ENCODE data around the gene CHORDC1.
"Not testable (repeated sequence)": the region's sequence is repeated elsewhere in the genome, so short reads cannot be mapped to it uniquely, and the experiment has no call there.

CHORDC1 gene

DNA sequence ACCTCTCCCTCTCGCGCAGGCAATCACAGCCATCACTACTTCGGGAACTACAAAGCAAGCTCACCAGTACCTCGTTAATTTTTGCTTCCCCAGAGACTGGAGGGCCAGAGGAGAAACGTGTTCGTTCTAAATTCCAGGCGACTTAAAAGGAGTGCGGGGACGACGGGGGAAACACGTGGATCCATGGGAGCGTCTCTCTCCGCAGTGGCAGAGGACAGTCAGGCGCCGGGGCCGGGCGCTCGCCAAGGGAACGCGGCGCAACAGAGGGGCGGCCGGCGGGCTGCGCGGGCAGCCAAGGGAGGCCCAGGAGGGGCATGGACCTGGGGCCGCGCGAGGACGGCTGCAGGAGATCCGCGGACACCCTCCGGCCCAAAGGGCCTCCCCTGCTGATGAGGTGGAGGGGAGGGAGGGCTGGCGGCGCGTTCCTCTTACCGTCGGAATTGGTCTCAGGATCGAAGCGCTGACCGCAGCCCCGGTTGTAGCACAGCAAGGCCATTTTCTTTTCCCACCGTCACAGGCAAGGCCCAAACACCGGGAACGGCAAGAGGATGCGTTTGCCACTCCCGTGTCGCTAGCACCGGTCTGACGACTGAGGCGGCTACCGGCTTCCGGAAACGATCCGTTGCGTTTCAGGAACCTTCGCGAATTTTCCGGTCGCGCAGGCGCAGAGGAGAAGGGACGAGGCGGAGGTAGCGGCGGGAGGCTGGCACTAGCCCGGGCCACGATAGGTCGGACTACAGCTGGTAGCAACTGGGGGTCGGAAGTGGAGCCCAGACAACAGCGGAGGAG, at the start of gene CHORDC1:
TSS of gene CHORDC1 (minus strand) at position 591 of the 789 bp plus-strand sequence. CDS start at position 496, 95 bp downstream.
- peak within 1 kb of the TSS; percentile 98 for H3K4me3 Mint-ChIP-seq
- no peaks in the 10 kb centered on the region for H3K27me3 Mint-ChIP-seq (ENCODE audit: low read depth)
- H3K9me3 Mint-ChIP-seq = no peaks in the 10 kb centered on the region
- peaks cover 42% of the 10 kb centered on the region for H3K4me1 Mint-ChIP-seq (ENCODE audit: low read depth)
- H3K27ac Mint-ChIP-seq = peak within 1 kb of the TSS; percentile 95
- peaks cover 15% of the 10 kb centered on the region for H3K36me3 Mint-ChIP-seq (ENCODE audit: low read depth)

DNA sequence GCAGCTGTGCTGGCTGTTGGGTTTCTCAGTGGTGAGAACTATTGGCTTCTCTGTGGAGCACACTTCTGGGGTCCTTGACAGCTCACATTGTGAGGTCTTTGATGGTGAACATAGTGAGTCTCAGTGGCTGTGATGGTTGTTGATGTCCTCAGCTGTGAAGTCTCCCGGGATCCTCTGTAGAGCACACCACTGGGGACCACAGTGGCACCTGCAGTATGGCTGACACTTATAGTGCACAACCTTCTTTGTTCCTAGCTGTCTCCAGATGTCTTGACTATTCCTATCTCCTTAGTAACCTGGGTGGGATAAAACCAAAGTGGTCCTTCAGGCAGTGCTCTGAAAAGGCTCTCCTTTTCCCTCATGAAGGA, 34.3 kb upstream of the CHORDC1 start:
- H3K36me3 Mint-ChIP-seq (ENCODE audit: low read depth) = no peaks in the 10 kb centered on the region
- no peaks in the 10 kb centered on the region for H3K27me3 Mint-ChIP-seq (ENCODE audit: low read depth)
- no peaks in the 10 kb centered on the region for H3K4me1 Mint-ChIP-seq (ENCODE audit: low read depth)
- H3K27ac Mint-ChIP-seq = no peak overlapping the region
- no peak overlapping the region for H3K4me3 Mint-ChIP-seq
- no peaks in the 10 kb centered on the region for H3K9me3 Mint-ChIP-seq

DNA sequence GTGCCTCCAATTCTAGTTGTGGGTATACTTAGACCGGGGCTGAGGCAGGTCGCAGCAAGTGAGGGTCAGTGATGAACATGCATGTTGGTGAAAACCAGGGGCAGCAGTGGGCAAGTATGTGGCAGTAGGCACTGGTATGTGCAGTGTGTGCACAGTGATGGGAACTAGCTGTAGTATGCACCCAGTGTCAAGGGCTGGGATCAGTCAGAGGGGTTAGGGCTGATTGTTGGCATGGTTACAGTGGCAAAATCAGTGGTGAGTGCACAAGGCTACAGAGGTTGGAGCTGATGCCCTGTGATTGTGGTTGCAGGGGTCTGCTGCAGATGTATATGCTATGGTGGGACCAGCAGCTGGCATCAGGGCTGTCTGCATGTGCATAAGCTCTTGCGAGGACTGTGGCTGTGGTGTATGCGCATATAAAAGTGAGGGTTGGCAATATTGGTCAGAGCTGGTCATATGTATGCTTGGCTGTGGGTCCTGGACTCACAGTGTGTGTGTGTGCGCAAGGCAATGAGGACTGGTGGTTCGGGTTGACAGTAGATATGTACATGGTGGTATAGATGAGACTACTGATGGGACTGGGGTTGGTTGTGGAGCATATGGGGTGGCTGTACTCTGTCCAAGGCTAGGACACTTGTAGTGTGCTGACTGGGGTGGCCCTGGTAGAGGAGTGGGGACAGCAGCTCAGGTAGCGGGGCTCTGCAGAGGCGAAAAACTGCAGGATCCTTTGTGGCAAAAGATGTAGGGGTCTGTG, 33.7 kb upstream of the CHORDC1 start:
- Mint-ChIP-seq H3K27ac (no peak overlapping the region), H3K4me1 (ENCODE audit: low read depth) (no peaks in the 10 kb centered on the region), H3K9me3 (no peaks in the 10 kb centered on the region), H3K27me3 (ENCODE audit: low read depth) (no peaks in the 10 kb centered on the region), H3K4me3 (no peak overlapping the region), H3K36me3 (ENCODE audit: low read depth) (no peaks in the 10 kb centered on the region)

DNA sequence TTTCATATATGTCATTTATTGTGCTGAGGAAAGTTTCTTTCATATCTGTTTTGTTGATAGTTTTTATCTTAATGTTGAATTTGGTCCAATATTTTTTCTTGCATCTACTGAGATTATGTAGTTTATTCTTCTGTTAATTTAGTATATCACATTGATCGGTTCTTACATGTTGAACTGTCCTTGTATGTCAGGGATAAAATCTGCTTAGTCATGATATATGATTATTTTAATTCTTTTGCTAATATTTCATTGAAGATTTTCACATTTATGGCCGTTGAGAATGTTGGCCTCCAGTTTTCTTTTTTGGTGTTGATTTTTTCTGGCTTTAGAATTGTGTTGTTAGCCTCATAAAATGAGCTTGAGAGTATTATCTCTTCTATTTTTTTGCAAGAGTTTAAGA, 31.2 kb upstream of the CHORDC1 start:
- no peak overlapping the region for H3K27ac Mint-ChIP-seq
- H3K36me3 Mint-ChIP-seq (ENCODE audit: low read depth) = no peaks in the 10 kb centered on the region
- H3K9me3 Mint-ChIP-seq = no peaks in the 10 kb centered on the region
- H3K4me1 Mint-ChIP-seq (ENCODE audit: low read depth) = peaks cover 3% of the 10 kb centered on the region
- H3K4me3 Mint-ChIP-seq = no peak overlapping the region
- H3K27me3 Mint-ChIP-seq (ENCODE audit: low read depth) = no peaks in the 10 kb centered on the region

DNA sequence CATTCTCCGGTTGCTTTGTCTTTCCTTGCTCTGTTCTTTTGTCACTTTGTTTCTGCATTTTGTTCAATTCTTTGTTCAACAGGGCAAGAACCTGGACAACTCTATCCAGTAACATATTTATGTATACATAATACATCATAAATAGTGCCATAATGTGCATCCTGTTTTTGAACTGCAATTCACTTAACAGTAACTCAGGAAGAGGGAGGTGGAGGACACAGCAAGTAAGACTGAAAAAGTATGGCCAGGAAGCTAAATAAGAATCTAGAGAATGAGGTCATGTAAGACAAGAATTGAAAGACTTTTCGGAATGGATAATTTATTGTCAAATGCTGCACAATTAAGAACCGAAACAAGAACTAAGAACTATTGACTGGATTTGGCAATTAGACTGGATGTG, 29.2 kb upstream of the CHORDC1 start:
- H3K27ac Mint-ChIP-seq = no peak overlapping the region

DNA sequence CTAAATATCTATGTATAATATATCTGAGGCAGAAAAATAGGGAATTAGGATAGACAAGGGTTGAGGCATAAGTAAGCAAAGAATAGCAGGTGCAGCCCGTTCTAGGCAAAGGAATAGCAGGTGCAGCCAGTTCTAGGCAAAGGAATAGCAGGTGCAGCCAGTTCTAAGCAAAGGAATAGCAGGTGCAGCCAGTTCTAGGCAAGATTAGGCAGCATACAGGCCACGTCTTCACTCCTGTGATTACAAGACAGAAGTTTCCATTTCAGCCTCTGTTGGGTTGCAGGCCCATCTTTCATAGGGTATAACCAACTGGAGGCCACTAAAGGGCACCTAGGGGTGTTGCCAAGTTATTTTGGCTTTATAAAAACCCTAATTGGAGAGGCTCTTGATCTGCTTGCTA, 28.8 kb upstream of the CHORDC1 start:
- no peak overlapping the region for H3K27ac Mint-ChIP-seq
- H3K9me3 Mint-ChIP-seq = no peaks in the 10 kb centered on the region
- no peaks in the 10 kb centered on the region for H3K36me3 Mint-ChIP-seq (ENCODE audit: low read depth)
- peaks cover 3% of the 10 kb centered on the region for H3K4me1 Mint-ChIP-seq (ENCODE audit: low read depth)
- H3K27me3 Mint-ChIP-seq (ENCODE audit: low read depth) = no peaks in the 10 kb centered on the region
- no peak overlapping the region for H3K4me3 Mint-ChIP-seq

More for the DNA sequence above, 29.2 kb upstream of the CHORDC1 start:
- H3K4me3 Mint-ChIP-seq = no peak overlapping the region
- H3K9me3 Mint-ChIP-seq = no peaks in the 10 kb centered on the region
- no peaks in the 10 kb centered on the region for H3K27me3 Mint-ChIP-seq (ENCODE audit: low read depth)
- no peaks in the 10 kb centered on the region for H3K36me3 Mint-ChIP-seq (ENCODE audit: low read depth)
- peaks cover 3% of the 10 kb centered on the region for H3K4me1 Mint-ChIP-seq (ENCODE audit: low read depth)

DNA sequence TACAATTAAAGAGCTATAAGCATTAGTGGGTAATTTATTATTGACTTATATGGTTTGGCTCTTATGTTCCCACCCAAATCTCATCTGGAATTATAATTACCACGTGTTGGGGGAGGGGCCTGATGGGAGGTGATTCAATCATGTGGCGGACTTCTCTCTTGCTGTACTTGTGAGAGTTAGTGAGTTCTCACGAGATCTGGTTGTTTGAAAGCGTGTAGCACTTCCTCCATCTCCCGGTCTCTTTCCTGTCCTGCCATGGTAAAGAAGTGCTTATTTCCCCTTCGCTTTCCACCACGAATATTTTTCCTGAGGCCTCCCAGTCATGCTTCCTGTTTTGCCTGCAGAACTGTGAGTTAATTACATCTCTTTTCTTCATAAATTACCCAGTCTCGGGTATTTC, 28.1 kb upstream of the CHORDC1 start:
- Mint-ChIP-seq H3K27ac (no peak overlapping the region), H3K4me3 (peak overlapping the region; percentile 69), H3K27me3 (ENCODE audit: low read depth) (peaks cover 3% of the 10 kb centered on the region), H3K9me3 (no peaks in the 10 kb centered on the region), H3K36me3 (ENCODE audit: low read depth) (no peaks in the 10 kb centered on the region), H3K4me1 (ENCODE audit: low read depth) (peaks cover 3% of the 10 kb centered on the region)

DNA sequence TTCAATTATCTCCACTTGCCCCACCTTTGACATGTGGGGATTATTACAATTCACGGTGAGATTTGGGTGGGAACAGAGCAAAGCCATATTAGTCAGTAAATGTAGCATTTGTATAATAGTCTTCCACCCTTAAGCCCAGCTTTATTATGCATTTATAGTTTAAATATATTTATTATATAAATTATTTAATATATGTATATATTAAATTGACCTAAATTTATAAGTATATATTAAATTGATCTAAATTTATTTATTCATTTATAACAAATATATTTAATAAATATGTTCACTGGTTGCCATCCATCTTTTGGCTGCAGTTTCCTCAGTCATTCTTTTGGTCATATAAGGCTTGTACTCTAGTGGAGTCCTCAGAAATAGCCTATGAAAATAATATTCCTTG, 23.6 kb upstream of the CHORDC1 start:
- no peak overlapping the region for H3K4me3 Mint-ChIP-seq
- H3K9me3 Mint-ChIP-seq = no peaks in the 10 kb centered on the region
- H3K27ac Mint-ChIP-seq = no peak overlapping the region
- H3K36me3 Mint-ChIP-seq (ENCODE audit: low read depth) = no peaks in the 10 kb centered on the region
- H3K27me3 Mint-ChIP-seq (ENCODE audit: low read depth) = peaks cover 10% of the 10 kb centered on the region
- peaks cover 3% of the 10 kb centered on the region for H3K4me1 Mint-ChIP-seq (ENCODE audit: low read depth)

DNA sequence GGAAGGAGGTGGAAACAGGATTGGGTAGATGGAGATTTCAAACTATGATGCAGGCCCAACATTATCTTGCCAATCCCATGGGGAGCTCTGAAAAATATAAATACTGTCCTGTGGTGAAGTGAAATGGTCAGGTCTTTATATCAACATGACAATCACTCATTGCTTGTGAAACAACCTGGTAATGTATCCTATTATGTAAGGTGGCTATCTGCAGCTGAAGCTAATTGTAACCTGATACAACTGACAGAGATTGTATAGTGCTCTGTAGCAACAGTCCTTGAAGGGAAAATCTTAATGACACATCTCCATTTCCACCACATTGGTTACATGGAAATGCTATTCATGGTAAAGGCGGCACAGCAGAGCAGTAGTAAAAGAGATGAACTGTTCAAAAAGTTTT, 20.7 kb upstream of the CHORDC1 start:
- H3K4me3 Mint-ChIP-seq = no peak overlapping the region
- no peaks in the 10 kb centered on the region for H3K9me3 Mint-ChIP-seq
- no peaks in the 10 kb centered on the region for H3K36me3 Mint-ChIP-seq (ENCODE audit: low read depth)

DNA sequence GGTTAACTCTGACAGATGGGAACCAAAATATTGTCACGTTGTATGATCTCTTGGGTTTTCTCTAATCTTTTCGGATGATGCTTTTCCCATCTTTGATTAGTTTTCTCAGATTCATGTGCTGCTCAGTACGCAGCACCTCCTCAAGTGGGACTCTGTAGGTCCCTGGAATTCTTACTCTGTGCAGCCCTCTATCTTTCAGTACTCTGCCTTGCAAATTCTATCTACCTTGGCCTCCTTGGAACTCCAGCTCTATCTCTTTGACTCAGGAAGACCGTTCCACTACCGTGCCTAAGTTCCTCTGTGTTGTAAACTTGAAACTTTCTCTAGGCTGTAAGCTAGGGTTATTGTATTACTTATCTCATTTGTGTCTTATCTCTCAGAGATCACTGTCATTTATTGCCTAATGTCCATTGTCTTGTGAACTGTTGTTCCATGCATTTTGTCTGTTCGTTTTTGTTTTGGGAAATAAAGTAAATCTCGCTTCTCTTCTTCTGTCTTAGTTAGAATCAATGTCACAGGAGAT, 20.1 kb upstream of the CHORDC1 start:
- Mint-ChIP-seq H3K9me3 (no peaks in the 10 kb centered on the region), H3K27me3 (ENCODE audit: low read depth) (peaks cover 10% of the 10 kb centered on the region), H3K4me1 (ENCODE audit: low read depth) (no peaks in the 10 kb centered on the region), H3K27ac (no peak overlapping the region), H3K36me3 (ENCODE audit: low read depth) (no peaks in the 10 kb centered on the region), H3K4me3 (no peak overlapping the region)

More for the DNA sequence above, 20.7 kb upstream of the CHORDC1 start:
- Mint-ChIP-seq H3K27ac (no peak overlapping the region), H3K27me3 (ENCODE audit: low read depth) (peaks cover 10% of the 10 kb centered on the region), H3K4me1 (ENCODE audit: low read depth) (no peaks in the 10 kb centered on the region)

DNA sequence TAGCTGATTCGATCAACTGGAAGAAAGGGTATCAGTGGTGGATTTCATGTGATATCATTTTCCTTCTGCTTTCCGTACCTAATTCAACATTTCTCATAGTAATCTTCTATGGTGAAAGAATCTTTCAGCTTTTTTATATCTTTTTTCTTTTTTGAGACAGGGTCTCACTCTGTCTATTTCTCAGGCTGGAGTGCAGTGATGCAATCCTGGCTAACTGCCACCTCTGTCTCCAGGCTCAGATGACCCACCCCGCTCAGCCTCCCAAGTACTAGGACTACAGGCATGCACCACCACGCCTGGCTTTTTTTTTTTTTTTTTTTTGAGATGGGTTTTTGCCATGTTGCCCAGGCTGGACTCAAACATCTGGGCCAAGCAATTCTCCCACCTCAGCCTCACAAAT, 18.6 kb upstream of the CHORDC1 start:
- peaks cover 12% of the 10 kb centered on the region for H3K27me3 Mint-ChIP-seq (ENCODE audit: low read depth)
- H3K36me3 Mint-ChIP-seq (ENCODE audit: low read depth) = no peaks in the 10 kb centered on the region
- H3K9me3 Mint-ChIP-seq = no peaks in the 10 kb centered on the region
- no peaks in the 10 kb centered on the region for H3K4me1 Mint-ChIP-seq (ENCODE audit: low read depth)
- no peak overlapping the region for H3K27ac Mint-ChIP-seq
- H3K4me3 Mint-ChIP-seq = no peak overlapping the region

DNA sequence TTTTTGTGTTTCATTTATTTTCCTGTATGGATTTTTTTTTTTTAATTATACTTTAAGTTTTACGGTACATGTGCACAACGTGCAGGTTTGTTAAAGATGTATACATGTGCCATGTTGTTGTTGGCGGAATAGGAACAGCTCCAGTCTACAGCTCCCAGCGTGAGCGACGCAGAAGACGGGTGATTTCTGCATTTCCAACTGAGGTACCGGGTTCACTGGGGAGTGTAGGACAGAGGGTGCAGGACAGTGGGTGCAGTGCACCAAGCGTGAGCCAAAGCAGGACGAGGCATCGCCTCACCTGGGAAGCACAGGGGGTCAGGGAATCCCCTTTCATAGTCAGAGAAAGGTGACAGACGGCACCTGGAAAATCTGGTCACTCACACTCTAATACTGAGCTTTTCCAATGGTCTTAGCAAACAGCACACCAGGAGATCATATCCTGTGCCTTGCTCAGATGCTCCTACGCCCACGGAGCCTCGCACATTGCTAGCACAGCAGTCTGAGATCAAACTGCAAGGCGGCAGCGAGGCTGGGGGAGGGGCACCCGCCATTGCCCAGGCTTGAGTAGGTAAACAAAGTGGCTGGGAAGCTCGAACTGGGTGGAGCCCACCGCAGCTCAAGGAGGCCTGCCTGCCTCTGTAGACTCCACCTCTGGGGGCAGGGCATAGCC, 17.3 kb upstream of the CHORDC1 start:
- H3K4me1 Mint-ChIP-seq (ENCODE audit: low read depth); H3K36me3 Mint-ChIP-seq (ENCODE audit: low read depth); H3K27ac Mint-ChIP-seq; H3K9me3 Mint-ChIP-seq; H3K4me3 Mint-ChIP-seq: not testable (repeated sequence)
- H3K27me3 Mint-ChIP-seq (ENCODE audit: low read depth) = peaks cover 18% of the 10 kb centered on the region

DNA sequence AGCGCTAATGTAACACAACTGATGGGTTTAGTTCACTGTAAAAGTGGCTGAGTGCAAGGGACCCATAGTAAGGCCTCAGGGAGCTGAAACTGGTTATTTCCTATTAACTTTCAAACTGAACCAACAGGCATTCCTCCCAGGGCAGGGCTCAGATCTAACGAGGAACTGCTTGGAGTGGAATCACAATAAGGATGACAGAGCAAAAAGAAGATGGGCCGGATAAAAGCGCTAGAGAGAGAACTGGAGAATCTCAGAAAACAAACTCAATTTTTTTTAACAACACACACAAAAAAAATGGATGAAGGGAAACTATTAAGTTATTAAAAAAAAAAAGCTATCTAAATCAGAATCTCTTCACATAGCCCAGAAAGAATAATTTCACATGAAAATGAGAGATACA, 14.2 kb upstream of the CHORDC1 start:
- peaks cover 24% of the 10 kb centered on the region for H3K27me3 Mint-ChIP-seq (ENCODE audit: low read depth)
- no peak overlapping the region for H3K27ac Mint-ChIP-seq
- no peaks in the 10 kb centered on the region for H3K36me3 Mint-ChIP-seq (ENCODE audit: low read depth)
- no peaks in the 10 kb centered on the region for H3K4me1 Mint-ChIP-seq (ENCODE audit: low read depth)
- no peak overlapping the region for H3K4me3 Mint-ChIP-seq
- H3K9me3 Mint-ChIP-seq = no peaks in the 10 kb centered on the region

DNA sequence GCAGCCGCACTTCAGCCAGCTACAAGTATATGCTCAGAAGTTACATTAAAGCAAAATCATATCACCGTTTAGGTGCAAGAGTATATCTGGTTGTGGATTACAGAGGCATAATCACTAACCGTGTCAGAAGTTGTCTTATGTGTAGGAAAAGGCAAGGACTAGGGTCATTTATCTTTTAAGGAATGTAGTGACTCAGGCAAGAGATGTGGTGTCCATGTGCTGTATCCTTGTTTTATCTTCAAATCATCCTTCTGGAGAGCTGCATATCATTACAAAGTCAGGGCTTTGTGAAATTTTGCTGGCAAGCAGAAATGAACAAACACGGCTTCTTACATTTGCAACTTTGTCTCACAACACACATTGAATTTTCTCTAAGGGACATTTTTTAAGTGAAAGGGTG, 12.7 kb upstream of the CHORDC1 start:
- no peaks in the 10 kb centered on the region for H3K9me3 Mint-ChIP-seq
- peaks cover 32% of the 10 kb centered on the region for H3K27me3 Mint-ChIP-seq (ENCODE audit: low read depth)
- no peaks in the 10 kb centered on the region for H3K4me1 Mint-ChIP-seq (ENCODE audit: low read depth)
- H3K4me3 Mint-ChIP-seq = no peak overlapping the region
- H3K27ac Mint-ChIP-seq = no peak overlapping the region
- no peaks in the 10 kb centered on the region for H3K36me3 Mint-ChIP-seq (ENCODE audit: low read depth)
